HG03159 (cell line): ENCODE measurements around the gene FASLG.
"Not testable (repeated sequence)": the region's sequence is repeated elsewhere in the genome, so short reads cannot be mapped to it uniquely, and the experiment has no call there.

Experiments
- ATAC-seq: cut with Tn5 transposase; IDR thresholded peaks from one replicate; pipeline ENCODE4 v1.9.1; 2021; ENCODE audit warnings: mild to moderate bottlenecking, moderate library complexity; ENCODE audit not compliant: unreplicated experiment

FASLG gene

GRCh38 chr1:172680733-172681275 lies 21.9 kb downstream of the FASLG start:
- no peak for ATAC-seq

- no peak for ATAC-seq
These were observed 23.9 kb downstream of the FASLG start for GRCh38 chr1:172682812-172683211.

- ATAC-seq: no peak
These were observed 27.2 kb downstream of the FASLG start for GRCh38 chr1:172686143-172686542.

GRCh38 chr1:172688428-172689085 lies 29.7 kb downstream of the FASLG start:
- not testable (repeated sequence) for ATAC-seq

GRCh38 chr1:172690925-172691324 lies 32.0 kb downstream of the FASLG start:
- ATAC-seq: not testable (repeated sequence)

- ATAC-seq: peak; percentile 42
These were observed 38.7 kb downstream of the FASLG start for GRCh38 chr1:172697534-172698002.

GRCh38 chr1:172698224-172698623 lies 39.3 kb downstream of the FASLG start:
- no peak for ATAC-seq

GRCh38 chr1:172699111-172699510 lies 40.2 kb downstream of the FASLG start:
- peak; percentile 70 for ATAC-seq

GRCh38 chr1:172699695-172700227 lies 40.9 kb downstream of the FASLG start:
- no peak for ATAC-seq

GRCh38 chr1:172700556-172700955 lies 41.7 kb downstream of the FASLG start:
- no peak for ATAC-seq

GRCh38 chr1:172704001-172704400 lies 45.1 kb downstream of the FASLG start:
- no peak for ATAC-seq

GRCh38 chr1:172704420-172705210 lies 45.7 kb downstream of the FASLG start:
- ATAC-seq: no peak

- ATAC-seq: no peak
These were observed 49.5 kb downstream of the FASLG start for GRCh38 chr1:172708452-172708851.

- no peak for ATAC-seq
These were observed 52.7 kb downstream of the FASLG start for GRCh38 chr1:172711558-172711957.

GRCh38 chr1:172713466-172713865 lies 54.6 kb downstream of the FASLG start:
- ATAC-seq: no peak
